Hepatocyte (in vitro differentiated cells): ENCODE results near the gene SIRT6. TPM values are rescaled to one million over a fixed set of nuclear protein-coding genes. Genes with fewer than 3 reads are reported as not detected.
"Not testable (repeated sequence)": the region's sequence is repeated elsewhere in the genome, so short reads cannot be mapped to it uniquely, and the experiment has no call there.

Experiments
- DNase-seq: peaks from one replicate; pipeline ENCODE4 v3.0.0-alpha.2; 2016; ENCODE audit warnings: low spot score
- H2AFZ ChIP-seq: fragments of 200-600 bp; sonication (generic); 2 replicates; pipeline ENCODE4 v1.6.0; 2016; ENCODE audit warnings: antibody characterized with exemption, mild to moderate bottlenecking
- H3K27ac ChIP-seq: fragments of 200-600 bp; sonication (generic); 2 replicates; pipeline ENCODE4 v1.5.1; 2016; ENCODE audit warnings: mild to moderate bottlenecking
- H3K27me3 ChIP-seq: fragments of 200-600 bp; sonication (generic); 2 replicates; pipeline ENCODE4 v1.6.1; 2016
- H3K36me3 ChIP-seq: fragments of 200-600 bp; sonication (generic); replicated peaks from 2 replicates; pipeline ENCODE4 v1.5.1; 2016; ENCODE audit warnings: low read depth; ENCODE audit not compliant: insufficient read depth
- H3K4me1 ChIP-seq: fragments of 200-600 bp; sonication (generic); 2 replicates; pipeline ENCODE4 v1.5.1; 2016; ENCODE audit warnings: mild to moderate bottlenecking, moderate library complexity; ENCODE audit not compliant: insufficient read depth
- H3K4me2 ChIP-seq: fragments of 200-600 bp; sonication (generic); 2 replicates; pipeline ENCODE4 v1.6.0; 2016
- H3K4me3 ChIP-seq: fragments of 200-600 bp; sonication (generic); 2 replicates; pipeline ENCODE4 v1.5.1; 2016; ENCODE audit warnings: mild to moderate bottlenecking
- H3K79me2 ChIP-seq: fragments of 200-600 bp; sonication (generic); 2 replicates; pipeline ENCODE4 v1.6.0; 2017; ENCODE audit warnings: mild to moderate bottlenecking
- H3K9me2 ChIP-seq: fragments of 200-600 bp; sonication (generic); replicated peaks from 2 replicates; pipeline ENCODE4 v1.6.0; 2017; ENCODE audit warnings: mild to moderate bottlenecking; ENCODE audit not compliant: insufficient read depth
- H3K9me3 ChIP-seq: fragments of 200-600 bp; sonication (generic); 2 replicates; pipeline ENCODE4 v1.5.1; 2016; ENCODE audit warnings: low read depth, mild to moderate bottlenecking
- H4K20me1 ChIP-seq: fragments of 200-600 bp; sonication (generic); 2 replicates; pipeline ENCODE4 v1.6.0; 2016; ENCODE audit warnings: mild to moderate bottlenecking; ENCODE audit not compliant: insufficient read depth, poor library complexity, severe bottlenecking
- EZH2 ChIP-seq: fragments of 200-600 bp; sonication (generic); IDR thresholded peaks from 2 replicates; pipeline ENCODE4 v1.6.1; 2016; ENCODE audit warnings: antibody characterized with exemption, mild to moderate bottlenecking, borderline replicate concordance
- EZH2phosphoT487 ChIP-seq: fragments of 200-600 bp; sonication (generic); IDR thresholded peaks from one replicate; pipeline ENCODE4 v1.6.1; 2018; ENCODE audit warnings: antibody characterized with exemption, mild to moderate bottlenecking, low read depth, moderate library complexity; ENCODE audit not compliant: unreplicated experiment, severe bottlenecking
- WGBS: methylation state at CpG from one replicate; pipeline ENCODE4 v1.1.6; 2016; ENCODE audit warnings: low lambda C conversion rate; ENCODE audit errors: missing lambda C conversion rate; 5-methylcytosine and 5-hydroxymethylcytosine counted together
- polyA plus RNA-seq: library from polyadenylated mRNA; unstranded; fragments of >200 nt; fragmentation: Nextera tagmentation; extraction: Ambion mirVana; gene quantifications from 2 replicates; pipeline ENCODE4 v1.2.1, GENCODE V29; 2016
- total RNA-seq: library from RNA; depleted of rRNA; stranded (reverse); fragments of >200 nt; gene quantifications from 2 replicates; pipeline ENCODE4 v1.2.3, GENCODE V29; 2014
- TF ChIP-seq, protein P1 (sequence below): fragments of 200-600 bp; sonication (generic); IDR thresholded peaks from 2 replicates; pipeline ENCODE4 v1.5.1; 2016; ENCODE audit warnings: antibody characterized with exemption, mild to moderate bottlenecking; ENCODE audit not compliant: poor library complexity

SIRT6 gene
- total and polyA plus RNA-seq, 2 experiments from 2014 or later, result 9.9 to 15.7 TPM

DNA sequence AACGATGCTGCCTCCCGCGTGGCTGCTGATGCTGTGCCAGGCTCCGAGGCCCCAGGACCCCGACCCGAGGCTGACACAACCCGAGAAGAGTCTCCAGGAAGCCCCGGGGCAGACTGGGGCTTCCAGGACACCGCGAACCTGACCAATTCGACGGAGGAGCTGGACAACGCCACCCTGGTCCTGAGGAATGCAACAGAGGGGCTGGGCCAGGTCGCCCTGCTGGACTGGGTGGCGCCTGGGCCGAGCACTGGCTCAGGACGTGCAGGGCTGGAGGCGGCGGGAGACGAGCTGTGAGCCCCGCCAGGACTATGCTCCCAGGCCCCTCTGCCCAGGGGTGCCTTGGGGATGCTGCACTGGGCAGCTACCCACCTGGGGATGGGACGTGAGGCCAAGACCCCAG, 10.7 kb downstream of the SIRT6 start:
- H2AFZ ChIP-seq, result no peak overlapping the region
- no peak for DNase-seq
- 72% methylated on average over 18 of the region's 22 CpGs for WGBS
- no peak overlapping the region for H3K4me2 ChIP-seq
- H4K20me1 ChIP-seq, result no peaks in the 10 kb centered on the region
- H3K36me3 ChIP-seq, result no peaks in the 10 kb centered on the region
- no peaks in the 10 kb centered on the region for H3K9me3 ChIP-seq
- TF ChIP-seq, protein P1, sequence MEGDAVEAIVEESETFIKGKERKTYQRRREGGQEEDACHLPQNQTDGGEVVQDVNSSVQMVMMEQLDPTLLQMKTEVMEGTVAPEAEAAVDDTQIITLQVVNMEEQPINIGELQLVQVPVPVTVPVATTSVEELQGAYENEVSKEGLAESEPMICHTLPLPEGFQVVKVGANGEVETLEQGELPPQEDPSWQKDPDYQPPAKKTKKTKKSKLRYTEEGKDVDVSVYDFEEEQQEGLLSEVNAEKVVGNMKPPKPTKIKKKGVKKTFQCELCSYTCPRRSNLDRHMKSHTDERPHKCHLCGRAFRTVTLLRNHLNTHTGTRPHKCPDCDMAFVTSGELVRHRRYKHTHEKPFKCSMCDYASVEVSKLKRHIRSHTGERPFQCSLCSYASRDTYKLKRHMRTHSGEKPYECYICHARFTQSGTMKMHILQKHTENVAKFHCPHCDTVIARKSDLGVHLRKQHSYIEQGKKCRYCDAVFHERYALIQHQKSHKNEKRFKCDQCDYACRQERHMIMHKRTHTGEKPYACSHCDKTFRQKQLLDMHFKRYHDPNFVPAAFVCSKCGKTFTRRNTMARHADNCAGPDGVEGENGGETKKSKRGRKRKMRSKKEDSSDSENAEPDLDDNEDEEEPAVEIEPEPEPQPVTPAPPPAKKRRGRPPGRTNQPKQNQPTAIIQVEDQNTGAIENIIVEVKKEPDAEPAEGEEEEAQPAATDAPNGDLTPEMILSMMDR, result no peak
- no peak for TF ChIP-seq EZH2phosphoT487
- TF ChIP-seq EZH2, result no peak
- no peak overlapping the region for H3K4me3 ChIP-seq
- no peaks in the 10 kb centered on the region for H3K9me2 ChIP-seq
- H3K27ac ChIP-seq, result no peak overlapping the region
- no peaks in the 10 kb centered on the region for H3K4me1 ChIP-seq
- no peaks in the 10 kb centered on the region for H3K79me2 ChIP-seq
- H3K27me3 ChIP-seq, result no peaks in the 10 kb centered on the region

GRCh38 chr19:4164262-4164661, 18.1 kb downstream of the SIRT6 start:
- TF ChIP-seq, protein P1, result no peak
- TF ChIP-seq EZH2, result no peak
- TF ChIP-seq EZH2phosphoT487, result no peak

GRCh38 chr19:4161415-4162077, 20.8 kb downstream of the SIRT6 start:
- no peak overlapping the region for H2AFZ ChIP-seq
- H3K36me3 ChIP-seq, result no peaks in the 10 kb centered on the region
- 86% methylated on average over 7 of the region's 7 CpGs for WGBS
- no peak for DNase-seq
- TF ChIP-seq EZH2, result no peak
- no peak for TF ChIP-seq EZH2phosphoT487
- TF ChIP-seq, protein P1, result no peak
- no peaks in the 10 kb centered on the region for H3K27me3 ChIP-seq
- no peaks in the 10 kb centered on the region for H3K79me2 ChIP-seq
- H3K4me1 ChIP-seq, result no peaks in the 10 kb centered on the region
- no peak overlapping the region for H3K4me2 ChIP-seq
- H3K27ac ChIP-seq, result no peak overlapping the region
- no peak overlapping the region for H3K4me3 ChIP-seq
- no peaks in the 10 kb centered on the region for H4K20me1 ChIP-seq
- no peaks in the 10 kb centered on the region for H3K9me3 ChIP-seq
- no peaks in the 10 kb centered on the region for H3K9me2 ChIP-seq

More at GRCh38 chr19:4164262-4164661, 18.1 kb downstream of the SIRT6 start:
- Histone ChIP-seq H3K4me2 (no peak overlapping the region), H2AFZ (no peak overlapping the region), H3K79me2 (no peaks in the 10 kb centered on the region), H3K36me3 (no peaks in the 10 kb centered on the region), H3K27ac (no peak overlapping the region), H3K9me3 (no peaks in the 10 kb centered on the region), H4K20me1 (no peaks in the 10 kb centered on the region), H3K4me1 (no peaks in the 10 kb centered on the region), H3K27me3 (no peaks in the 10 kb centered on the region), H3K9me2 (no peaks in the 10 kb centered on the region), H3K4me3 (no peak overlapping the region)
- DNase-seq, result no peak
- 73% methylated on average over 11 of the region's 11 CpGs for WGBS

- WGBS, result 78% methylated on average over 8 of the region's 8 CpGs
- not testable (repeated sequence) for H3K79me2 ChIP-seq, H3K9me3 ChIP-seq, H3K9me2 ChIP-seq, H4K20me1 ChIP-seq, H2AFZ ChIP-seq, DNase-seq, H3K36me3 ChIP-seq, H3K4me2 ChIP-seq, H3K27ac ChIP-seq, H3K4me3 ChIP-seq, H3K4me1 ChIP-seq, H3K27me3 ChIP-seq
Observed at GRCh38 chr19:4157971-4158370, 24.4 kb downstream of the SIRT6 start.
